PFSK-1 (cell line): ENCODE data around the gene NUTF2.

Experiments used
- FOXP2 ChIP-seq: optimal IDR thresholded peaks from 2 replicates; pipeline ENCODE3; 2011; ENCODE audit warnings: borderline replicate concordance, control low read depth, inconsistent platforms; ENCODE audit not compliant: insufficient read depth; ENCODE audit errors: extremely low read length, extremely low read depth
- POLR2AphosphoS5 ChIP-seq: IDR thresholded peaks from 2 replicates; pipeline ENCODE4 v1.6.1; 2012; ENCODE audit warnings: low read depth, mild to moderate bottlenecking, control low read depth, low read length, moderate library complexity
- SIN3A ChIP-seq: IDR thresholded peaks from 2 replicates; pipeline ENCODE4 v1.6.1; 2012; ENCODE audit warnings: mild to moderate bottlenecking, low read length, moderate library complexity, borderline replicate concordance; ENCODE audit not compliant: insufficient read depth
- TAF1 ChIP-seq: IDR thresholded peaks from 2 replicates; pipeline ENCODE4 v1.6.1; 2012; ENCODE audit warnings: low read length, control low read depth, borderline replicate concordance; ENCODE audit not compliant: insufficient read depth
- TF ChIP-seq, protein P1 (sequence below), 2 experiments: IDR thresholded peaks; 2 replicates each; pipeline versions ENCODE4 v1.6.1 to v1.8.0; 2011 to 2012; ENCODE audit warnings: low read depth in 2 of 2, low read length in 2 of 2, control low read depth in 1 of 2, inconsistent platforms in 1 of 2, mild to moderate bottlenecking in 1 of 2, moderate library complexity in 1 of 2; ENCODE audit not compliant: insufficient read depth in 1 of 2

The NUTF2 gene

GRCh38 chr16:67834242-67834614 lies 12.5 kb upstream of the NUTF2 start:
- TF ChIP-seq SIN3A (no peak), TAF1 (no peak), FOXP2 (no peak), POLR2AphosphoS5 (no peak)
- TF ChIP-seq, protein P1, sequence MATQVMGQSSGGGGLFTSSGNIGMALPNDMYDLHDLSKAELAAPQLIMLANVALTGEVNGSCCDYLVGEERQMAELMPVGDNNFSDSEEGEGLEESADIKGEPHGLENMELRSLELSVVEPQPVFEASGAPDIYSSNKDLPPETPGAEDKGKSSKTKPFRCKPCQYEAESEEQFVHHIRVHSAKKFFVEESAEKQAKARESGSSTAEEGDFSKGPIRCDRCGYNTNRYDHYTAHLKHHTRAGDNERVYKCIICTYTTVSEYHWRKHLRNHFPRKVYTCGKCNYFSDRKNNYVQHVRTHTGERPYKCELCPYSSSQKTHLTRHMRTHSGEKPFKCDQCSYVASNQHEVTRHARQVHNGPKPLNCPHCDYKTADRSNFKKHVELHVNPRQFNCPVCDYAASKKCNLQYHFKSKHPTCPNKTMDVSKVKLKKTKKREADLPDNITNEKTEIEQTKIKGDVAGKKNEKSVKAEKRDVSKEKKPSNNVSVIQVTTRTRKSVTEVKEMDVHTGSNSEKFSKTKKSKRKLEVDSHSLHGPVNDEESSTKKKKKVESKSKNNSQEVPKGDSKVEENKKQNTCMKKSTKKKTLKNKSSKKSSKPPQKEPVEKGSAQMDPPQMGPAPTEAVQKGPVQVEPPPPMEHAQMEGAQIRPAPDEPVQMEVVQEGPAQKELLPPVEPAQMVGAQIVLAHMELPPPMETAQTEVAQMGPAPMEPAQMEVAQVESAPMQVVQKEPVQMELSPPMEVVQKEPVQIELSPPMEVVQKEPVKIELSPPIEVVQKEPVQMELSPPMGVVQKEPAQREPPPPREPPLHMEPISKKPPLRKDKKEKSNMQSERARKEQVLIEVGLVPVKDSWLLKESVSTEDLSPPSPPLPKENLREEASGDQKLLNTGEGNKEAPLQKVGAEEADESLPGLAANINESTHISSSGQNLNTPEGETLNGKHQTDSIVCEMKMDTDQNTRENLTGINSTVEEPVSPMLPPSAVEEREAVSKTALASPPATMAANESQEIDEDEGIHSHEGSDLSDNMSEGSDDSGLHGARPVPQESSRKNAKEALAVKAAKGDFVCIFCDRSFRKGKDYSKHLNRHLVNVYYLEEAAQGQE (IDR thresholded peaks at IDR 0.05; ENCODE audit: insufficient read depth in 1 of 2, low read depth in 2 of 2, low read length in 2 of 2), result no peak

DNA sequence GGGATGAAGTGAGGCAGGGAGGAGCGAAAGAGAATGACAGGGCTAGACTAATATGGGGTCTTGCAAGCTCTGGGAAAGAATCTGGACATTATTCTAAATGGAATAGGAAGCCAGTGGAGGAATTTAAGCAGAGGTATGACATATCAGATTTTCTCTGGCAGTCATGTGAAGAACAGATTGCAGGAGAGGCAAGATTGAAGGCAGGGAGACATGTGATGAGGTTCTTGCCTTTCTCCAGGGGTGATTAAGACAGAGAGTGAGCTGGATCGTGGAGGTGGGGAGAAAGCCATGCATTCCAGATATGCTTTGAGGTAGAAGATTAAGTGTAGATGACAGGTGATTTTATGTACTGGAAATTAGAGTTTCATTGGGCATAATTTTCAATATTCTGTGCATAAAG lies 8.9 kb upstream of the NUTF2 start:
- TF ChIP-seq SIN3A (no peak), TAF1 (no peak), FOXP2 (no peak), POLR2AphosphoS5 (no peak)
- TF ChIP-seq, protein P1 (IDR thresholded peaks at IDR 0.05; ENCODE audit: insufficient read depth in 1 of 2, low read depth in 2 of 2, low read length in 2 of 2), result no peak

DNA sequence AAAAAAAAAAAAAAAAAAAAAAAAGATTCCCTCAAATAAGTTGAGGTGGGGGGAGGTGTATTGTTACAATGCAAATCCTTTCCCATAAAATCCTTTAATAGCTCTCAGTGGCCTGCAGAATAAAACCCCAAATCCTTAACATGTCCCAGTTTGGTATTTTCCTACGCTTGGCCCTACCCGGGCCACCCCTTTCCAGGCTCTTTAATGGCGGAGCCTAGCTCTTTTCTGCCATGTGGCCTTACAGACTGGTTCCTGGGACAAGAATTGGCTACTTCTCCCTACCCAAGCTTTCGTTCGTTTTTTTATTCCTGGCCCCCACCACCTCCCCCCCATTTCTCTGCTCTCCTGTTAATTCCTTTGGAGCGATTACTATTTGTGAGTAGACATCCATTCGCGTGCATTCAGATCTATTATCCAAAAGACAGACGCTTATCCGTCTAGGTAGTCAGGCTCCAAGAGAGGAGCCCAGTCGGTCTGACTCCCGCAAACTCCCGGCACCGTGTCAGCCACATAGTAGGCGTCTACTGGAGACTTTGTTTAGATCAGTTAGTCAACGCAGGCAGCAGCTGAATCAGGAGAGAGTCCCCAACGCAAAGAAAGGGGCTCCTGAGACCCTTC lies 5.4 kb upstream of the NUTF2 start:
- no peak for TF ChIP-seq POLR2AphosphoS5
- no peak for TF ChIP-seq TAF1
- TF ChIP-seq FOXP2, result no peak
- TF ChIP-seq, protein P1 (IDR thresholded peaks at IDR 0.05; ENCODE audit: insufficient read depth in 1 of 2, low read depth in 2 of 2, low read length in 2 of 2), result no peak
- no peak for TF ChIP-seq SIN3A

DNA sequence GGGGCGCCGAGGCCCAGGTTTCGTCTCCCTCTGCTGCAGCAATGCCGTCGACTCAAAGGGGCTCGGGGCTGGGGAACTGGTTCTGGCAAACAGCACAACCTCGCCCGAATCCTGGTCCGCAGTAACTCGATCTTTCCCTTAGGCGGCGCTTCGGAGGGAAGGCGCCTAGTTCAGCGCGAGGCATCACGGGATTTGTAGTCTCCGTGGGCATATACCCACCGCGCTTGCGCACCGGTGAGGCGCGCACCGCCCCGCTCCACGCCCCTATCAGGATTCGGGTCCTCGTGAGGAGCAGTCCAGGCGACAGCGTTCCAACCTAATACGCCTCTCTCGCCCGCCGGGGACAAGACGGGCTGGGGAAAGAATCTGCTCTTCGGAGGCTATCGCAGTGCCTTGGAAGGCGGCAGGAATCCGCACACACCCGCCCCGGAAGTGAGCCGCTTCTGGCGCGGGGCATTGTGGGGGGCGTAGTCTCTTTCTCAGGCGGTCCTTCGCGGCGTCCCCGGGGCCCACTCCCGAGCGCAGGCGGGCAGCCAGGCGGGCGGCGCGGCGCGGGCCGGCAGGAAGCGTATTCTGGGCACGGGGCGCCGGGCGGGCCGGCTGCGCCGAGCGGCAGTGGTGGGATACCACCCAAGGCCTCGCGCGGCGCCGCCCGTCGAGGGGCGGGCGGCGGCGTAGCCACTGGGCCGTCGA lies 4.8 kb upstream of the NUTF2 start, which contains the start of gene THAP11:
THAP11 (plus strand) TSS at position 505 of the 693 bp plus-strand sequence. CDS start 235 bp downstream, outside the sequence.
- TF ChIP-seq TAF1, result 0 out of 2 replicates have a peak, but pooled peaks have one; percentile 27
- no peak; the same call in 1 of the 2 replicates for TF ChIP-seq POLR2AphosphoS5
- TF ChIP-seq FOXP2, result peak; percentile 28

DNA sequence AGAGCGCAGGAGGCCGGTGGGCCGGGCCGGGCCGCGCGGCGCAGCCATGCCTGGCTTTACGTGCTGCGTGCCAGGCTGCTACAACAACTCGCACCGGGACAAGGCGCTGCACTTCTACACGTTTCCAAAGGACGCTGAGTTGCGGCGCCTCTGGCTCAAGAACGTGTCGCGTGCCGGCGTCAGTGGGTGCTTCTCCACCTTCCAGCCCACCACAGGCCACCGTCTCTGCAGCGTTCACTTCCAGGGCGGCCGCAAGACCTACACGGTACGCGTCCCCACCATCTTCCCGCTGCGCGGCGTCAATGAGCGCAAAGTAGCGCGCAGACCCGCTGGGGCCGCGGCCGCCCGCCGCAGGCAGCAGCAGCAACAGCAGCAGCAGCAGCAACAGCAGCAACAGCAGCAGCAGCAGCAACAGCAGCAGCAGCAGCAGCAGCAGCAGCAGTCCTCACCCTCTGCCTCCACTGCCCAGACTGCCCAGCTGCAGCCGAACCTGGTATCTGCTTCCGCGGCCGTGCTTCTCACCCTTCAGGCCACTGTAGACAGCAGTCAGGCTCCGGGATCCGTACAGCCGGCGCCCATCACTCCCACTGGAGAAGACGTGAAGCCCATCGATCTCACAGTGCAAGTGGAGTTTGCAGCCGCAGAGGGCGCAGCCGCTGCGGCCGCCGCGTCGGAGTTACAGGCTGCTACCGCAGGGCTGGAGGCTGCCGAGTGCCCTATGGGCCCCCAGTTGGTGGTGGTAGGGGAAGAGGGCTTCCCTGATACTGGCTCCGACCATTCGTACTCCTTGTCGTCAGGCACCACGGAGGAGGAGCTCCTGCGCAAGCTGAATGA lies 4.0 kb upstream of the NUTF2 start:
- no peak for TF ChIP-seq FOXP2
- no peak for TF ChIP-seq POLR2AphosphoS5
- TF ChIP-seq TAF1, result no peak
- TF ChIP-seq, protein P1 (IDR thresholded peaks at IDR 0.05; ENCODE audit: insufficient read depth in 1 of 2, low read depth in 2 of 2, low read length in 2 of 2), result no peak
- TF ChIP-seq SIN3A, result no peak
